GM19463 (cell line): ENCODE measurements around the gene PAX2.

Experiments
- ATAC-seq: cut with Tn5 transposase; IDR thresholded peaks from one replicate; pipeline ENCODE4 v1.9.1; 2021; ENCODE audit warnings: mild to moderate bottlenecking, moderate library complexity; ENCODE audit not compliant: unreplicated experiment

Gene PAX2

GRCh38 chr10:100723770-100724530, 21.4 kb upstream of the PAX2 start:
- ATAC-seq: no peak

GRCh38 chr10:100724531-100725027, 20.8 kb upstream of the PAX2 start:
- no peak for ATAC-seq

GRCh38 chr10:100725071-100725471, 20.3 kb upstream of the PAX2 start:
- no peak for ATAC-seq

GRCh38 chr10:100725869-100726426, 19.4 kb upstream of the PAX2 start:
- ATAC-seq: no peak

- ATAC-seq: no peak
These were observed 17.6 kb upstream of the PAX2 start for GRCh38 chr10:100727808-100728207.

GRCh38 chr10:100728928-100729861, 16.2 kb upstream of the PAX2 start:
- no peak for ATAC-seq

GRCh38 chr10:100729862-100730724, 15.3 kb upstream of the PAX2 start:
- no peak for ATAC-seq

GRCh38 chr10:100730725-100731406, 14.5 kb upstream of the PAX2 start:
- ATAC-seq: peak; percentile 88

- peak; percentile 29 for ATAC-seq
These were observed 13.8 kb upstream of the PAX2 start for GRCh38 chr10:100731407-100732240.

- ATAC-seq: no peak
These were observed 13.2 kb upstream of the PAX2 start for GRCh38 chr10:100732241-100732596.

- ATAC-seq: no peak
These were observed 12.1 kb upstream of the PAX2 start for GRCh38 chr10:100733329-100733728.

- no peak for ATAC-seq
These were observed 10.9 kb upstream of the PAX2 start for GRCh38 chr10:100734295-100735086.

GRCh38 chr10:100735087-100735336, 10.4 kb upstream of the PAX2 start:
- no peak for ATAC-seq

GRCh38 chr10:100735337-100736143, 9.8 kb upstream of the PAX2 start:
- no peak for ATAC-seq

GRCh38 chr10:100736144-100736808, 9.1 kb upstream of the PAX2 start:
- ATAC-seq: no peak

GRCh38 chr10:100736809-100737354, 8.5 kb upstream of the PAX2 start:
- no peak for ATAC-seq
